ENCODE data around the gene FADS6.

DNA sequence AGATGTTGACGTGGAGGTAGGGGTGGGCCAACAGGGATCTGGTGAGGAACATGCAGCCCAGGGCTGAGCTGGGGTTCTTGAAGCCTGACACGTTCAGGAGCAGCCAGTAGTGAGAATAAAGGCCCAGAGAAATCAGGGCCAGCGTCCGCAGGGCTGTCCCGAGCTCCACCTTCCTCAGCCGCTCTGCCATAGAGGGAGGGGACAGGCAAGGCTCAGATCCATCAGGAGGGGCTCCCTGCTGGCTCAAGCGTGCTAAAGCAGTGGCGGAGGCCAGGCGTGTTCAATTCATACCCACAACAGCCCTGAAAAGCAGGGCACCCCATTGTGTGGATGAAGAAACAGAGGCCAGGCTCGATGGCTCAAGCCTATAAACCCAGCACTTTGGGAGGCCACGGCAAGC is 12.4 kb downstream of the FADS6 start:
- TF ChIP-seq, protein P1, sequence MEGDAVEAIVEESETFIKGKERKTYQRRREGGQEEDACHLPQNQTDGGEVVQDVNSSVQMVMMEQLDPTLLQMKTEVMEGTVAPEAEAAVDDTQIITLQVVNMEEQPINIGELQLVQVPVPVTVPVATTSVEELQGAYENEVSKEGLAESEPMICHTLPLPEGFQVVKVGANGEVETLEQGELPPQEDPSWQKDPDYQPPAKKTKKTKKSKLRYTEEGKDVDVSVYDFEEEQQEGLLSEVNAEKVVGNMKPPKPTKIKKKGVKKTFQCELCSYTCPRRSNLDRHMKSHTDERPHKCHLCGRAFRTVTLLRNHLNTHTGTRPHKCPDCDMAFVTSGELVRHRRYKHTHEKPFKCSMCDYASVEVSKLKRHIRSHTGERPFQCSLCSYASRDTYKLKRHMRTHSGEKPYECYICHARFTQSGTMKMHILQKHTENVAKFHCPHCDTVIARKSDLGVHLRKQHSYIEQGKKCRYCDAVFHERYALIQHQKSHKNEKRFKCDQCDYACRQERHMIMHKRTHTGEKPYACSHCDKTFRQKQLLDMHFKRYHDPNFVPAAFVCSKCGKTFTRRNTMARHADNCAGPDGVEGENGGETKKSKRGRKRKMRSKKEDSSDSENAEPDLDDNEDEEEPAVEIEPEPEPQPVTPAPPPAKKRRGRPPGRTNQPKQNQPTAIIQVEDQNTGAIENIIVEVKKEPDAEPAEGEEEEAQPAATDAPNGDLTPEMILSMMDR (IDR thresholded peaks at IDR 0.05), result no peak
- TF ChIP-seq POLR2A (IDR thresholded peaks at IDR 0.05), result no peak

Data from ovary (tissue), 3 donors.